GM19099 (cell line): ENCODE data around the gene RNU2-63P.

Source experiments
- POLR2A ChIP-seq: IDR thresholded peaks from 3 replicates; pipeline ENCODE4 v1.6.1; 2011; ENCODE audit warnings: low read depth; ENCODE audit not compliant: insufficient read length; ENCODE audit errors: extremely low read depth

RNU2-63P gene

GRCh38 chr2:88003074-88003755, 13.1 kb downstream of the RNU2-63P start:
- TF ChIP-seq POLR2A: no peak

- TF ChIP-seq POLR2A: no peak
These were observed 14.0 kb downstream of the RNU2-63P start for GRCh38 chr2:88002359-88002707.

- TF ChIP-seq POLR2A: no peak
These were observed 19.8 kb downstream of the RNU2-63P start for GRCh38 chr2:87996570-87996969.

- no peak for TF ChIP-seq POLR2A
These were observed 20.6 kb downstream of the RNU2-63P start for GRCh38 chr2:87995756-87996155.
